GM18508 (cell line): Measurements from ENCODE around the gene CFAP46.

Experiments used
- ATAC-seq: cut with Tn5 transposase; IDR thresholded peaks from one replicate; pipeline ENCODE4 v1.9.1; 2021; ENCODE audit warnings: moderate number of reproducible peaks; ENCODE audit not compliant: insufficient read depth, unreplicated experiment

The CFAP46 gene

DNA sequence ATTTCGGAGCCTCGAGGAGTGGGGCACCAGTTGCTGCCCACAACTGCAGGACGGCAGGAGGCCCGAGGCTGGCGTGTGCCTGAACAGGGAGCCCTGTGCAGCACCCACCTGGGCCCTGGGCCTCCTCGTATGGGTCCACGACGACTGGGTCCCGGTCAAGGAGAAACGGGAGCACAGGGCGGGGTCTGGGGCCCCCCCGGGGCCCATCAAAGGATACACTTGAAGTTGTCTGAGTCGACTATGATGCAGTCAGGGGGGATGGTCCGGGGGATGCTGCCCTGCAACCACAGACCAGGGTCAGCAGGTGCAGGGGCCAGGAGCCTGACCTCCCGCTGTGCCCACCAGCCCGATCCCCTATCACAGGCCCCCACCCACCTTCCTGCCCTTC is 127.9 kb downstream of the CFAP46 start:
- ATAC-seq, result no peak

DNA sequence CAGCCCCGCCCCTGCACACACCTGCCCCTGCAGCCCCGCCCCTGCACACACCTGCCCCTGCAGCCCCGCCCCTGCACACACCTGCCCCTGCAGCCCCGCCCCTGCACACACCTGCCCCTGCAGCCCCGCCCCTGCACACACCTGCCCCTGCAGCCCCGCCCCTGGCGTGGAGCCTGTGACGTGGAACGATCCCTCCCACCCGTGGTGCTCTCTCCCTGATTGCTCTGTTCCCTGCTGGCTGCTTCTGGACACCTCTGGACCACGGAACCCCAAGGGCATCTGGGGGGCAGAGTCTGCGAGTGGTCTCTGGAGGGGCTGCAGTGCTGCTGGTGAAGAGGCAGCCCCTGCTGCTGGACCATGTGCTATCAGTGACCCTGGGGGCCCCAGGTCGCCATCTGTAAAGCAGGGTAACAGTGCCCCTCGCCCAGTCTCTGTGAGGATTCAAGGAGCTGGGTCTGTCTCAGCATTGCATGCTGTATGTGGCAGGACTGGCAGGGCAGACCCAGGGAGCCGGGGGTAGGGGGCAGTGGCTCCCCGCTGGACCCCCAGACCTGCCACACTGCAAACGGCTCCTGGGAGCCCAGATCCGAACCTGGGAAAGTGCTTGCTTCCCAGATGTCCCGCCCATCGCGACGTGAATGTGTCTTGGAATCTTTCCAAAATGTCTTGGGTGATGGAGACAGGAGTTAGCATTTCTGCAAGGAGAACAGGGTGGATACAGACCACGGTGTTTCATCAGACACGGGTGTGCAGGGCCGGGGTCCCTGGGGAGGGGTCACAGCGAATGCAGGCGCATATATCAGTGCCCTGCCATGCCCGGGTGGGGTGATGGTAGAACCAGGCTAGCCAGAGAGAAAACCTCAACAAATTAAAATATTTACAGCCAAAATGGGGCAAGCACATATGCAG is 128.6 kb downstream of the CFAP46 start:
- ATAC-seq, result no peak

DNA sequence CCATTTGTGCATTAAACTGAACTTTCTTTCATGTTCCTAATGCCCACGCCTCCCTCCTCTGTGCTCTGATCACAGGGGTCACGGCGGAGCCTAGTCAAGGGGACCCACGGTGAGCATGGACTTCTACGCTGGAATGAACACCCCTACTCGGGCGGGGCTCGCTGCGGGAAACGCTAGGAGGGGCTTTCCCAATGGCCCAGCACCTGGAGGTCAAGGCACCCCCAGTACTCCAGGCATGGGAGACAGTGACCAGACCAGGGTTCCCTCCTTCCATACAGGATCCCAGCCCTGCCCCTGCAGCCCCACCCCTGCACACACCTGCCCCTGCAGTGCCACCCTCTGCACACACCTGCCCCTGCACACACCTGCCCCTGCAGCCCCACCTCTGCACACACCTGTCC is 129.4 kb downstream of the CFAP46 start:
- ATAC-seq, result no peak

DNA sequence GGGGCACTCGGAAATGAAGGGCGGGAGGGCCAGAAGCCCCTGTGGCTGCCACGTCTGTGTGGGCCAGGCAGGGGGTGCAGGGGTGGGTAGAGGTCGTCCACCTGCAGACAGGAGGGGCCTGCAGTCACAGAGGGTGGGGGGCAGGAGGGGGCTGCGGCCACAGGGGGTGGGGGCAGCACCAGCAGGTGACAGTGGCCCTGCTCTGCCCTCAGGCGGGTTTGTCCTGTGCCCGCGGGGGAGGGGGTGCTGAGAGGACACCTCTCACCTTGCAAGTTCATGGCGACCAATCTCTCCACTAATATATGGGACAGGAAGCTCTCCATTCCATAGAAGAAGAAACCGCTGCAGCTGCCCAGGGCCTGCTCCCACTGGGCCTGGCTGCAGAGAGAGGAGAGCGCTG is 129.8 kb downstream of the CFAP46 start:
- no peak for ATAC-seq

DNA sequence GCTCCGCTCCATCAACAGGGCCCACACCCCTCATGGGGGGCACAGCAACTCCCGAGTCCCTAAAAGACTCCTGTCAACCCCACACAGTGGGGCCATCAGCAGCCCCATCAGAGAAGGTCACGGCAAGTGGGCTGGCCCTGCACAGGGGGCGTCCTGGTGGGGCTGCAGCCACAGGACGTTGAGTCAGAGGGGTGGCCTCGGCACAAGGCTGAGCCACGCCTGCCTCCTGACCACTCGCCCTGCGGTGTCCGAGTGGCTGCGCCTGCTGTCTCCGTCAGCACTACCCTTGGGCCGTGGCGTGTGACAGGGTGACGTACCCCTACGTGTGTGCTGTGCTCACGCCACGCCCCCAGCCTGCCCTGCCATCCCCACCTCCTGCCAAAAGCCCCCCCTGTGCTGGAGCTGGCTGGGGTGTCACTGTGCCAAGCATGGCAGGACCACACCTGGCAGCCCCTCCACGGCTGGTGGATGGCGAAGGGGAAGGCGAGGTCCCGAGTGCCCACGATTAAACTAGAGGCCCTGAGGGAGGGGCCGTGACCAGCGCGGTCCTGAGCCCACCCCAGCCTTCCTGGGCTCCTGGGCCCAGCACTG is 130.4 kb downstream of the CFAP46 start:
- ATAC-seq, result no peak

DNA sequence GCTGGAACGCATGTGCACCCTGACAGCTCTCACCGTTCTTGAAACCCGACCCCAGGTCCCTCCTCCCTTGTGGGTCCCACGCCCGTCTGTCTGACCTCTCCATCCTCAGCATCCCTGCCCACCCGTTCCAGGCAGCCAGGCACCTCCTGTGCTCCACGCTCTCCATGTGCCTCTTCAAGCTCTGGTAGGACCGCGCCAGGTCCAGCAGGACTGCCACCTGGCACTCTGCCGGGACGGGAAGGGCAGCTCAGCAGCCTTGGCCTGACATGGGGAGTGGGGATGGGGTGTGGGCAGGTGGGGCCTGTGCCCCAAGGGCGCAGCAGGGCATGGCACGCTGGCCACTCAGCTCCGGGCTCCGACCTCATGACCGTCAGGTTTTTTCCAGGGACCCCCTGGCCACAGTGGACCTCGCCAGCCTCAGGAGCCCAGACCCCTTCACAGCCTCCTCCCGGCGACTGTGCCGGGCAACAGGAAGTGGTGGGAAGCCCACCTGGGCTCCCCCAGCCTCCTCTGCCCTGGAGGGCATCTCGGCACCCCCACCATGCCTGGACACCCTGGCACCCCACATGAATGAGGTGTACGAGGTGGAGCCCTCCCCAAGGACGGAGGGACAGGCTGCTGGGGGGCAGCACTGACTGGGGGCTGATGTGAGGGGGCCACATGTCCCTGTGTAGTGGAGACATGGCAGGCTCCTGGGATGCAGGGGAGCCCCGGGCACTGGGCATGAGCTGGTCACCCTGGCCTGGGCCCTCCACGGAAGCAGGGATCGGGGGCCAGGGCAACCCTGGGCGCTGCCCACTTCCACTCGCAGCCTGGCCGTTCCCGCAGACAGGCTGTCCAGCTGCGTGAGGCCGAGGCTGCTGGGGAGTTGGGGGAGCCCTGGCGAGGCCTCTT is 131.3 kb downstream of the CFAP46 start:
- no peak for ATAC-seq

DNA sequence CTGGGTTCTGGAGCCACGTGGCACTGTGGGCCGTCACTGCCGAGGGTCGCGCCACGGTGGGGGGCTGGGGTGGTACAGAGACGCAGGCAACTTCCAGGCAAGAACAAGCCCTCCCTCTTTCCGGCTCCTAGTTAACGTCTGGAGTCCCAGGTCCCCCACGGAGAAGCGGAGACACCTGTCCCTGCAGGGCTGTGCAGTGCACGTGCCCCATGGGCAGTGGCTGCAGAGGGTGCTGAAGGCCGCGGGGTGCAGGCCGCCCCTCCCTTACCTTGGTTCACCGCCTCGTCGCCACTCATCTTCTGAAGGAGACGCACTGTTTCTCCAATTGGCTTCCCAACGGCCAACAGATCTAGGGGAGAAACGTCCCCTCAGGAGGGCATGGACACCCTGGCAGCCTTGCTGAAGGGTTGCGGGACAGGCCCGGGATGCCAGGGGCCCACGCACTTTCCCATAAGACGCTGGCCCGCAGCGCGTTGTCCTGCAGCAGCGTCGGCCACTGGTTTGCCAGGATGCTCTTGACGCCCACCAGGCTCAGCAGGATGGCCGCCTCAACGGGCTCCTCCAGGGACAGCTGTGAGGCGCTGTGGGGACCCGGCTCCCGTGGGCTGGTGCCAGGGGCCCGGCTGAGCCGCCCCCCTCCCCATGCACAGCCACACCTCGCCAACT is 132.1 kb downstream of the CFAP46 start:
- ATAC-seq, result no peak

DNA sequence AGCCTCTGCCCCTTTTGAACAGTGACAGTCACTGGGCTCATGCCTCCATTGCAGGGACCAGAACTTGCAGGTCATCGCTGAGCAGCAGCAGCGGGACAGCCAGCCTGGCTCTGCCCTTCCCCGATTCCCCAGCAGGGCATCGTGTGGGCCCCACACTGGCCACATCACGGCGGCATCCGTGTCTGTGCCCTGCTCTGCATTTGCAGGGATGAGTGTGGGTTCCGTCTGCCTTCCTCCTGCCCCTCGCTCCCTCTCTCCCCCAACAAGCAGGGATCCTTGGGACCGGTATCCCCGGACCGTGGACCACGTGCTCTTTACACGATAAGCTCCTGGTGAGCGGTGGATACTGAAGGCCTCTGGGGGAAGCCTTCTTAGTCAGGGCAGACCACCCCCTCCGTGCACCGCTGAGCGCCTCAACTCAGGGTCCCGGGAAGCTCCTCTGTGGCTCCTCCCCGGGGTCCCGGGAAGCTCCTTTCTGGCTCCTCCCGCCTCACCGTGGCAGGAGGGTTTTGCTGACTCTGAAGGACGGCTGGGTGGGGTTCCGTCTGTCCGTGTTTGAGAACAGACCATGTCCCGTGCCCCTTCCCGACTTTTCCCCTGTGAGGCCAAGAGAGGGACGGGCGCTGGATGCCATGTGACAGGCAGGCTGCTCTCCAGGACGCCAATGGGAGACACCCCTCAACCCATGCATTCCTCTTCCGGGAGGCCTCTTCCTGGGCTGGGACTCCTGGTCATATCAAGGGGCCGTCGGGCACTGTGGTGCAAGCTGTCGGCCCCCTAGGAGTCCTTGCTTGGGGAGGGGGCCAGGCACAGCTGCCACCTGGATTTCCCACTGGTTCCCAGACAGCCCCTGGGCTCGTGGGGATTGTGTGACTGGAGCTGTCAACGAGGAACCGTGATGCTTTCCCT is 132.9 kb downstream of the CFAP46 start:
- no peak for ATAC-seq

DNA sequence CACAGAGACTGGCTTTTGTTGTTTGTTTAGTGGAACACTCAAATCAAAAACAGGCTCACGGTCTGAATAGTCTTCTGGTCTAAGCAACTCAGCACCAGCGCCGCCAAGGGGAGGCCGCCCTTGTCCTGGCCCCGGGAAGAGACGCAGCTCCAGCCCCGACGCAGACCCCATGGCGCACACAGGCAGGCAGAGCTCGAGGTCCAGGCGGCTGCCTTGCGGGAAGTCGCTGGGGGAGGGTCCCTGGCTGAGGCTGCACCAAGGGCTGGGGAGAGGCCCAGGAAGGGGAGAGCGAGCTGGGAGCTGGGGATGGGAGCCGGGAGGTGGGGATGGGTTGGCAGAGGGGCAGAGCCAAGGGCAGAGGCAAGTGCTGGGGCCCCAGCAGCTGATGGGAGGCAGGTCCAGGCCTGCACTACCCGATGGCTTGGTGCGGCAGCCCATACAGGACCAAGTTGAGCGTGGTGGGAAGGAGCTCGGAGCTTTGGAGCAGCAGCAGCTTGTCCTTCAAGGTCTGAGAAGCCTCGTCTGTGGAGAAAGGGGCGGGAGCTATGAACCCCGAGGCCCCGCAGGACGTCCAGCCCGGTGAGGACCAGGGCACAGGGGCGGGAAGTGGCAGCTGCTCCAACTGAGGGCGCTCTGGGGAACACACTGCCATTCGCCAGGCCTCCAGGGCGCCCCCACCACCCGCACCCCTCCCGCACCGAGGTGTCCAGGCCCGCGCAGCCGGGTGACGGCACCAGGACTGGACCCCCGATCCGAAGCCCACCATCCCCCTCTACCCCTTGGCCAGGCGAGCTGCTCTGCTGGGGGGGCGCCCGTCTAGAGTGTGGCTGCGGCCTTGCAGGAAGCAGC is 133.8 kb downstream of the CFAP46 start:
- no peak for ATAC-seq

DNA sequence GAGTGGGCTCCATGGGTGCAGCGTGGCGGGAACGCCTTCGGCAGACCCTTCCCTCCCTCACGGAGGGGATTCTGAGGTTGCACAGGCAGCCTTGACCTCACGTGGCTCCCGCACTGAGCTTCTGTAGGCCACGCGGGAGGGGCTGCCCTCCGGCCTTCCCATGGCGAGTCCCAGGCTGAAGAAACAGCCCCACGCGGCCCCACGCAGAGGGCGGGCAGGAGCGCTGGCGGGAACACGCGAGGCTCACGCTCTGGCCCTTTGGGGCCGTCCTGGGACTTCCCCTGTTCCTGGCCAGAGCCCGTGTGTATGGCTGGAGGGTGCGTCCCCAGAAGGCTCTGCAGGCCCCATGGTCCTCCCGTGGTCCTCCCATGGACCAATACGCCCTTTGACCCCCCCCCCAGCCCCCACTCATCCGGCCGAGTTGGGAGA is 134.7 kb downstream of the CFAP46 start:
- no peak for ATAC-seq

DNA sequence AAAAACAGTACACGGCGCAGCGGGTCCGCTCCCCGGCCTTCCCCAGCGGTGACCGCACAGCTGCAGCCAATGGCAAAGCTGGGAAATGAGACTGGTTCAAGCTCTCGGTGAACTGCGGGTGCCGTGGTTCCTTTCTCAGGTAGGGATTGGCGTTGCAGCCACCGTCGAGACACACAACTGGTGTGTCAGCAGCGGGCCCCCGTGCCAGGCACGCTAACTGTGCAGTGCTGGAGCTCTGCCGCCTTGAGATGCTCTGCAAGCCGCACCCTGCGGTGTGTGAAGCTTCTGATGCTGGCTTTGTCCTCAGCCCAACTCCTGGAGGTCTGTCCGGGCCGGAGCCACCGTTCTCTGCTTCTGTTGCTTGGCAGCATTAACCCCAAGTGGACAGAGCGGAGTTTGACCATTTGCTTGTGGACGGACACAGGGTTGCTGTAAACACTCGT is 135.8 kb downstream of the CFAP46 start:
- ATAC-seq, result no peak

DNA sequence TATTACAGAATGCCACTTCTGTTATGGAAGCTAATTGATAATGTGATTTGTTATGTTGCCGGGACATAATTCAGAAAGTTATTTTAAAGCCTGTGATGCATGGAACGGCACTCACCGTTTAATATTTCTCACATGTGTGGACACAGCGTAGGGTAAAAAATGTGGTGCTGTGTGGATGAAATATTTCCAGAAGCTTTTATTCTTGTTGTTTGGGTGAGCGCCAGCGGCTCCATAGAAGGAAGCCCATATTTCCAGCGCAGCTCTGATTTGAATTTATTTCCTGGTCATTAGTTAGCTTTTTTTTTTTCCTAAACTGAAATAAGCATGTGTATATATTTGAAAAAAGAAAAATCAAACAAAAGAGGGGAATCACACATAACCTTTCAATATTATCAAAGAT is 136.3 kb downstream of the CFAP46 start:
- no peak for ATAC-seq

DNA sequence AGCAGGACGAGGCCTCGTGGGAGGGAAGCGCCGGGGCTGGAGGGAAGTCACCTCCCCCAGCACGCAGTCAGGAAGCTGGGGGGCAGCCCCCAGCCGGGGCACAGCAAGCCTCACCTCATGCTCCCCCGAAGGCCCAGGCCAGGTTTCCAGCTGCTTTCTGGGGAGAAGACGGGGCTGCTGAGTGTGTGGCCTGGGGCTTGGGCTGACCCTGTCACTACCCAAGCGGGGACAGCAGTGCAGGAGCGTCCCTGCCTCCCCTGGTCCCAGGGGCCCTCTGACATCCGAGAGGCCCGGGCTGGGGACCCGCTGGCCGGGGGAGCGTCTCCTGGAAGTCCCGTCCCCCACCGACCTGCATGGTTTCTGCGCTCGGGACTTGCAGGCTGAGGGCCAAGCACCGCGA is 136.8 kb downstream of the CFAP46 start:
- ATAC-seq, result no peak

DNA sequence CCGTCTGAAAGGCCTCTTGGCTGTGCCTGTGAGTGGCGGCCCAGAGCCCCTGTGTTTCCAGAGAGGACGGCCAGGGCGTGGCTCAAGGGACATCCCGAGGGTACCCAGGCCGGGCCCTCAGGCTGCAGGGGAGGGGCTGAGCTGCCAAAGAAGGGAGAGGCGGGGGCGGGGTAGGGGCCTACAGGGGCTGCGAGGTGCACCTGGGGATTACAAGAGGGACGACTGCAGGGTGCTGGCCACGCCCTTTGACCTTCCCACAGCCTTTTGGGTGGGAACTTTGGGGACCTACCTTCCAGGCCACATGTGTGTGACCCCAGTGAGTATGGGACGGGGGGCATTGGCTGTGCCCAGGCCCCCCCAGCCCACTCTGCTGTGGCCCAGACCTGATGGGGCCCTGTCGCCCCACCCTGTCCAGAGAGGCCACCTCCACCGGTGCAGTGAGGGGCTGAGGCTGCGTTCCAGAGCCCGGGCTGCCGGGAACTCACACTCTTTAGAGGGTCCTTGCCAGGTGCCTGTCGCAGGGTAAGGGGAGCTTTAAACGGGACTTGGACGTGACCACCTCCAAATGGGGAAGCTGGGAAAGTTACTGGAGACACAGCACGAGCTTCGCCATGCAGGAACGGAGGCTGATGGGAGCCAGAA is 137.5 kb downstream of the CFAP46 start:
- ATAC-seq, result no peak

DNA sequence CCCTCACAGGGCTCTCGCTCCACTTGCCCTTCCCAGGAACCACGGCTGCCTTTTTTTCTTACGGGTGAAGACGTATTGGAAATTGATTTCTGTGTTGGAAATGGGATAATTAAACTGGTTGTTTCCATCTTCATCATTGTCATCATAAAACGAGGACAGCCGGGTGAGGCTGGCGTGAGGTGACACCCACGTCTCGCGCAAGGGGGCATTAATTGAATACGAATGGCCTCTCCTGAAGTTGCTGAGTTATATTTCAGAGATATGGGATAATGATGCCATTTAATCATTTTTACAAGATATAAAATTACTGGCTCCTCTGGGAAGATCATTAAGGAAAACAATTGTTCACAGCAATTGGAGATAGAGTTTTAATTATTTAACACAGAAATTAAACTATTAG is 138.1 kb downstream of the CFAP46 start:
- ATAC-seq, result no peak

DNA sequence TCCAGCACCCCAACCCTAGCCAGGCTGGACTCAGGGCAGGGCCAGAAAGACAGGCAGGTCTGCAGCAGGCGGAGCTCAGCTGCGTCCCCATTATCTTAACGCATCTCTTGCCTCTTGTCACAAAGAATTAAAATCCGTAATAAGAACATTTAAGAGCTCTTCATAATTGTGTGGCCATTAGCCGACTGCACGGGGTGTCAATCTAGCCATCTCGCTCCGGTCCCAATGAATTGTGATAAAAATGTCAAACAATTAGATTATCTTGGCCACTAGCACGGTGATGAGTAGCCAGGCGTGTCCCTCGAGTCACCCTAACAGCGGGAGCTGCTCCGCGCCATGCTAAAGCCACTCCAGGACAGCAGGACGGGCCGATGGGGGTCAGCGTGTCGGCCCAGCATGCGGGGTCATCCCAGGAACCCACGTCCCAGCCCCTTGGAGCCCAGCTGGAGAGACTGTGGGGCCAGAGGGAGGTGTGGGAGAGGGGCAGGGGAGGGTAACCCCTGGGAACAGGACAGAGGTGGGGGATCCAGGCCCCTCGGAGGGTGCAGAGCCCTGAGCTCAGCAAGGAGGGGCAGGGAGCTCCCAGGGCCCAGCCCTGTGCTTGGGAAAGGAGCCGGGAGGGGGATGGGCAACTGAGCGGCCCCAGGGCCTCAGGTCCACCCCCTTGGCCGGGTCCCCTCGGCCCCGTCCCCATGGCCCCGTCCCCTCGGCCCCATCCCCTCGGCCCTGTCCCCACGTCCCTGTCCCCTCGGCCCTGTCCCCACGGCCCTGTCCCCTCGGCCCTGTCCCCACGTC is 138.8 kb downstream of the CFAP46 start:
- no peak for ATAC-seq

DNA sequence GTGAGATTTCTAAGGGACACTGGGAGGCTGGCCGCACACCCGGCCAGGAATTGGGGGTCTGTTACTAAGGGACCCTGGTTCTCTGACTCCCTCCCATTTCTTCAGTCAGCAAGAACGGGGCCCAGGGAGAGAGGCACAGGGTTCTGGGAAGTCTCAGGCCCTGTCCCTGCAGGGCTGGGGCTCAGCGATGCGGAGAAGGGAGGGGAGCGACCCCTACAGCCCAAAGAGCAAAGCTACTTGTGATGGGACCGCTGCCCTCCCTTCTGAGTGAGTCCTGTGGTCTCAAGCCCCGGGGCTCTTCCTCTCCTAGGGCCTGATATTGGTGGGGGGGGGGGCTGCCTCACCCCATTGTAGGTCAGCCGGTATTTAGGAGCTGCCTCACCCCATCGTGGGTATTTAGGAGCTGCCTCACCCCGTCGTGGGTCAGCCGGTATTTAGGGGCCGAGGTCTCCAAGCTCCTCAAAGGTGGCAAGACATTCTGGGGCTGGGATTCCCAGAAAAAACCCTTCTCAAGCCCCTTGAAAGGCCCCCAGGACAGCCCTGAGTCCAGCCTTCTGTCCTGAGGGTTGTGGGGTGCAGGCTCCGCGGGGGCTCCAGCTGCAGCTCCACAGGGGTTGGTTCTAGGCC is 139.6 kb downstream of the CFAP46 start:
- no peak for ATAC-seq
